SK-N-SH (cell line): Measurements from ENCODE around the gene NDUFAF4. TPM values are rescaled to one million over a fixed set of nuclear protein-coding genes. Genes with fewer than 3 reads are reported as not detected.

ENCODE experiments used
- CTCF ChIA-PET: fragments of 300-600, 350-600 bp; formaldehyde crosslinking; extraction: SDS; loops from one replicate; lab custom pipeline; 2021; lab: Yijun Ruan, JAX
- POLR2A ChIA-PET: fragments of 350-600 bp; sonication (Branson Sonifier 250); formaldehyde crosslinking; extraction: SDS; loops from one replicate; lab custom pipeline; 2020; ENCODE audit warnings: antibody characterized with exemption, inconsistent platforms; lab: Yijun Ruan, JAX
- DNase-seq: peaks from one replicate; pipeline ENCODE4 v3.0.0; 2012
- H2AFZ ChIP-seq: fragments of 200-600 bp; sonication (generic); 2 replicates; pipeline ENCODE4 v1.8.1; 2016; ENCODE audit warnings: antibody characterized with exemption, mild to moderate bottlenecking, low read depth
- H3F3A ChIP-seq: fragments of 200-600 bp; sonication (generic); replicated peaks from 2 replicates; pipeline ENCODE3; 2016; ENCODE audit warnings: antibody characterized with exemption, mild to moderate bottlenecking; ENCODE audit not compliant: insufficient read depth
- H3K27ac ChIP-seq, 2 experiments: fragments of 200-500 bp in 1 of 2; fragments of 200-600 bp in 1 of 2; sonication (Bioruptor generic) in 1 of 2; sonication (generic), shearing (Covaris generic) in 1 of 2; 2 replicates each; pipeline versions ENCODE4 v1.5.1 to v1.6.1; 2014 to 2016; ENCODE audit warnings: low read depth in 2 of 2, inconsistent platforms in 1 of 2, low read length in 1 of 2, mild to moderate bottlenecking in 1 of 2, mixed read lengths in 1 of 2
- H3K27me3 ChIP-seq: fragments of 200-600 bp; sonication (generic), shearing (Covaris generic); 2 replicates; pipeline ENCODE4 v1.6.1; 2016; ENCODE audit warnings: mixed run types; ENCODE audit not compliant: insufficient read depth
- H3K36me3 ChIP-seq, 2 experiments: fragments of 200-500 bp in 1 of 2; fragments of 200-600 bp in 1 of 2; sonication (Bioruptor generic) in 1 of 2; sonication (generic) in 1 of 2; replicated peaks in 1 of 2; 2 replicates each; pipeline versions ENCODE3 to v1.5.1; 2014 to 2016; ENCODE audit warnings: low read length in 1 of 2, mild to moderate bottlenecking in 1 of 2; ENCODE audit not compliant: insufficient read depth in 2 of 2, control insufficient read depth in 1 of 2
- H3K4me1 ChIP-seq, 2 experiments: fragments of 200-500 bp in 1 of 2; fragments of 200-600 bp in 1 of 2; sonication (Bioruptor generic) in 1 of 2; sonication (generic), shearing (Covaris generic) in 1 of 2; 2 replicates each; pipeline versions ENCODE4 v1.5.1 to v1.6.1; 2014 to 2016; ENCODE audit warnings: low read depth in 1 of 2, low read length in 1 of 2, mixed run types in 1 of 2; ENCODE audit not compliant: insufficient read depth in 2 of 2, control insufficient read depth in 1 of 2
- H3K4me2 ChIP-seq: fragments of 200-600 bp; sonication (generic), shearing (Covaris generic); 2 replicates; pipeline ENCODE4 v1.6.1; 2017; ENCODE audit warnings: mixed run types
- H3K4me3 ChIP-seq, 2 experiments: fragments of 200-500 bp in 1 of 2; fragments of 200-600 bp in 1 of 2; sonication (Bioruptor generic) in 1 of 2; sonication (generic), shearing (Covaris generic) in 1 of 2; 2 replicates each; pipeline versions ENCODE4 v1.5.1 to v1.8.1; 2014 to 2016; ENCODE audit warnings: low read depth in 2 of 2, inconsistent platforms in 1 of 2, low read length in 1 of 2, mild to moderate bottlenecking in 1 of 2, mixed read lengths in 1 of 2, moderate library complexity in 1 of 2
- H3K79me2 ChIP-seq: fragments of 200-600 bp; sonication (generic); 2 replicates; pipeline ENCODE4 v1.8.1; 2017; ENCODE audit warnings: mild to moderate bottlenecking; ENCODE audit not compliant: insufficient read depth
- H3K9ac ChIP-seq: fragments of 200-600 bp; sonication (generic); 2 replicates; pipeline ENCODE4 v1.6.1; 2017; ENCODE audit warnings: mixed run types
- H3K9me2 ChIP-seq: fragments of 200-600 bp; sonication (generic); 2 replicates; pipeline ENCODE4 v1.6.1; 2017; ENCODE audit warnings: mixed run types
- H3K9me3 ChIP-seq: fragments of 200-600 bp; sonication (generic); 2 replicates; pipeline ENCODE4 v1.6.1; 2017; ENCODE audit warnings: mixed run types, mild to moderate bottlenecking, moderate library complexity
- H4K20me1 ChIP-seq: fragments of 200-600 bp; sonication (generic); 2 replicates; pipeline ENCODE4 v1.6.1; 2017; ENCODE audit warnings: mild to moderate bottlenecking, mixed run types; ENCODE audit not compliant: insufficient read depth
- ELF1 ChIP-seq: IDR thresholded peaks from 2 replicates; pipeline ENCODE4 v1.4.0; 2012
- FOXJ3 ChIP-seq: sonication (generic); formaldehyde crosslinking; IDR thresholded peaks from 2 replicates; pipeline ENCODE4 v1.5.1; 2020; ENCODE audit warnings: mild to moderate bottlenecking, missing genetic modification reagents
- GATA2 ChIP-seq: sonication (generic); formaldehyde crosslinking; IDR thresholded peaks from 2 replicates; pipeline ENCODE4 v1.5.0; 2020; ENCODE audit warnings: mild to moderate bottlenecking, missing genetic modification reagents
- MXI1 ChIP-seq: IDR thresholded peaks from 2 replicates; pipeline ENCODE4 v1.6.1; 2012; ENCODE audit warnings: mild to moderate bottlenecking, low read depth, low read length, improper control_type of control experiment
- NRF1 ChIP-seq: IDR thresholded peaks from 2 replicates; pipeline ENCODE4 v1.6.1; 2012; ENCODE audit warnings: low read depth, mild to moderate bottlenecking, low read length
- PBX3 ChIP-seq: IDR thresholded peaks from 2 replicates; pipeline ENCODE4; 2012
- POLR2AphosphoS5 ChIP-seq: IDR thresholded peaks from 2 replicates; pipeline ENCODE4 v1.6.1; 2012; ENCODE audit warnings: low read depth, low read length
- REST ChIP-seq: IDR thresholded peaks from 2 replicates; pipeline ENCODE4 v1.6.1; 2012; ENCODE audit warnings: mild to moderate bottlenecking, low read depth, low read length, moderate library complexity
- RFX5 ChIP-seq: IDR thresholded peaks from 2 replicates; pipeline ENCODE4 v1.6.1; 2012; ENCODE audit warnings: mild to moderate bottlenecking, improper control_type of control experiment, low read length
- RXRA ChIP-seq: IDR thresholded peaks from 2 replicates; pipeline ENCODE4 v1.4.0; 2012; ENCODE audit warnings: low read depth, mild to moderate bottlenecking, borderline replicate concordance
- TAF1 ChIP-seq: IDR thresholded peaks from 2 replicates; pipeline ENCODE4 v1.6.1; 2012; ENCODE audit warnings: low read depth, mild to moderate bottlenecking, low read length, moderate library complexity, borderline replicate concordance
- USF1 ChIP-seq: IDR thresholded peaks from 2 replicates; pipeline ENCODE4 v1.4.0; 2012; ENCODE audit warnings: low read depth, borderline replicate concordance
- YY1 ChIP-seq: IDR thresholded peaks from 2 replicates; pipeline ENCODE4 v1.4.0; 2012; ENCODE audit warnings: low read depth, mild to moderate bottlenecking
- ZBTB33 ChIP-seq: IDR thresholded peaks from 2 replicates; pipeline ENCODE4 v1.4.0; 2012; ENCODE audit warnings: low read depth, borderline replicate concordance
- WGBS: methylation state at CpG from one replicate; pipeline ENCODE4 v1.1.6; 2017; ENCODE audit warnings: low lambda C conversion rate; 5-methylcytosine and 5-hydroxymethylcytosine counted together
- polyA plus RNA-seq, 3 experiments: library from polyadenylated mRNA; depleted of rRNA; stranded (reverse); fragments of >200 nt; gene quantifications; 2 replicates each; pipeline ENCODE4 v1.2.3, GENCODE V29; 2012

NDUFAF4 gene
- polyA plus RNA-seq, 1 of the 3 experiments (the other 2 are of a cell fraction): 16.7 TPM

- Histone ChIP-seq H3K9ac (no peak overlapping the region), H3K27ac (no peak overlapping the region), H3K9me3 (no peaks in the 10 kb centered on the region), H2AFZ (no peak overlapping the region), H3K36me3 (peaks cover 28 to 40% of the 10 kb centered on the region in 2 experiments), H3K4me1 (no peaks in the 10 kb centered on the region), H3K4me2 (no peak overlapping the region), H3K79me2 (peaks cover 2% of the 10 kb centered on the region; the same call in 1 of the 2 replicates), H3K9me2 (no peaks in the 10 kb centered on the region), H3K27me3 (no peaks in the 10 kb centered on the region), H3F3A (no peaks in the 10 kb centered on the region), H4K20me1 (no peaks in the 10 kb centered on the region), H3K4me3 (no peak overlapping the region)
- DNase-seq: no peak
- ChIA-PET CTCF (no interaction called here), POLR2A (no interaction called here)
- WGBS: 79% methylated on average over 5 of the region's 5 CpGs
- TF ChIP-seq POLR2AphosphoS5: no peak
- TF ChIP-seq TAF1: no peak
- no peak for TF ChIP-seq YY1
- TF ChIP-seq USF1: no peak
- no peak for TF ChIP-seq REST
- TF ChIP-seq ELF1: no peak
- TF ChIP-seq PBX3: no peak
- no peak for TF ChIP-seq ZBTB33
- TF ChIP-seq NRF1: no peak
- TF ChIP-seq MXI1: no peak
- no peak for TF ChIP-seq FOXJ3 (CRISPR knock-in tag)
- no peak for TF ChIP-seq RFX5
- TF ChIP-seq GATA2: no peak
- no peak for TF ChIP-seq RXRA
Observed at GRCh38 chr6:96888745-96889144, 8.9 kb downstream of the NDUFAF4 start.
